ENCODE results near the gene RNASEH1. TPM values are rescaled to one million over a fixed set of nuclear protein-coding genes. Genes with fewer than 3 reads are reported as not detected.

Gene RNASEH1
- total RNA-seq, 1 experiment from 2014 or later: 48.3 TPM

- DNase-seq (ENCODE audit: low spot score): no peak
- Histone ChIP-seq H3K27ac (ENCODE audit: low read depth, low read length, poor library complexity, severe bottlenecking) (no peak overlapping the region), H3K4me1 (ENCODE audit: insufficient read depth, low read length, poor library complexity, severe bottlenecking) (no peaks in the 10 kb centered on the region), H3K36me3 (ENCODE audit: insufficient read depth, low read length, poor library complexity, severe bottlenecking) (peaks cover 15% of the 10 kb centered on the region), H3K9me3 (ENCODE audit: low read depth, low read length, poor library complexity, severe bottlenecking) (no peaks in the 10 kb centered on the region), H3K27me3 (replicated peaks; ENCODE audit: insufficient read depth, low read depth, low read length, poor library complexity) (no peaks in the 10 kb centered on the region), H3K4me3 (ENCODE audit: low read depth, low read length, poor library complexity, severe bottlenecking) (no peak overlapping the region)
- TF ChIP-seq CTCF (conservative IDR thresholded peaks at IDR 0.05; ENCODE audit: low read depth, low read length): no peak
- no peak for TF ChIP-seq EZH2 (IDR thresholded peaks at IDR 0.05; ENCODE audit: borderline replicate concordance, low read depth, low read length, poor library complexity, severe bottlenecking)
- BruUV-seq (replicated peaks): no TSS peak
- intact Hi-C loops (cut with micrococcal nuclease; ENCODE audit: unreplicated experiment): no loop called here
- POLR2A ChIA-PET (ENCODE audit: low non-redundant PET): no interaction called here
- CTCF ChIA-PET: no interaction called here
Observed at GRCh38 chr2:3588084-3588483, 30.0 kb upstream of the RNASEH1 start.

- no peak overlapping the region for H3K4me3 ChIP-seq (ENCODE audit: low read depth, low read length, poor library complexity, severe bottlenecking)
- no peaks in the 10 kb centered on the region for H3K9me3 ChIP-seq (ENCODE audit: low read depth, low read length, poor library complexity, severe bottlenecking)
- no peaks in the 10 kb centered on the region for H3K4me1 ChIP-seq (ENCODE audit: insufficient read depth, low read length, poor library complexity, severe bottlenecking)
- no peak for DNase-seq (ENCODE audit: low spot score)
- POLR2A ChIA-PET (ENCODE audit: low non-redundant PET): no interaction called here
- intact Hi-C loops (cut with micrococcal nuclease; ENCODE audit: unreplicated experiment): no loop called here
- TF ChIP-seq EZH2 (IDR thresholded peaks at IDR 0.05; ENCODE audit: borderline replicate concordance, low read depth, low read length, poor library complexity, severe bottlenecking) (no peak), CTCF (conservative IDR thresholded peaks at IDR 0.05; ENCODE audit: low read depth, low read length) (no peak)
- H3K36me3 ChIP-seq (ENCODE audit: insufficient read depth, low read length, poor library complexity, severe bottlenecking): peaks cover 21% of the 10 kb centered on the region
- no TSS peak for BruUV-seq (replicated peaks)
- CTCF ChIA-PET: no interaction called here
- H3K27me3 ChIP-seq (replicated peaks; ENCODE audit: insufficient read depth, low read depth, low read length, poor library complexity): no peaks in the 10 kb centered on the region
- H3K27ac ChIP-seq (ENCODE audit: low read depth, low read length, poor library complexity, severe bottlenecking): no peak overlapping the region
Observed at GRCh38 chr2:3587432-3587831, 29.3 kb upstream of the RNASEH1 start.

GRCh38 chr2:3587021-3587420, 28.9 kb upstream of the RNASEH1 start:
- DNase-seq (ENCODE audit: low spot score): no peak
- Histone ChIP-seq H3K36me3 (ENCODE audit: insufficient read depth, low read length, poor library complexity, severe bottlenecking) (peaks cover 25% of the 10 kb centered on the region), H3K27me3 (replicated peaks; ENCODE audit: insufficient read depth, low read depth, low read length, poor library complexity) (no peaks in the 10 kb centered on the region), H3K27ac (ENCODE audit: low read depth, low read length, poor library complexity, severe bottlenecking) (no peak overlapping the region), H3K4me3 (ENCODE audit: low read depth, low read length, poor library complexity, severe bottlenecking) (no peak overlapping the region), H3K9me3 (ENCODE audit: low read depth, low read length, poor library complexity, severe bottlenecking) (no peaks in the 10 kb centered on the region), H3K4me1 (ENCODE audit: insufficient read depth, low read length, poor library complexity, severe bottlenecking) (no peaks in the 10 kb centered on the region)
- CTCF ChIA-PET: no interaction called here
- TF ChIP-seq EZH2 (IDR thresholded peaks at IDR 0.05; ENCODE audit: borderline replicate concordance, low read depth, low read length, poor library complexity, severe bottlenecking) (no peak), CTCF (conservative IDR thresholded peaks at IDR 0.05; ENCODE audit: low read depth, low read length) (no peak)
- intact Hi-C loops (cut with micrococcal nuclease; ENCODE audit: unreplicated experiment): no loop called here
- no TSS peak for BruUV-seq (replicated peaks)
- POLR2A ChIA-PET (ENCODE audit: low non-redundant PET): no interaction called here
